GM13976 (cell line): ENCODE measurements around the gene DUSP10.

ENCODE experiments used
- DNase-seq: peaks from one replicate; pipeline ENCODE4 v3.0.0; 2012; ENCODE audit warnings: low spot score
- in situ Hi-C: fragments of 300-500 bp; cut with MboI; formaldehyde crosslinking; loops from one replicate; pipeline ENCODE4 v1.12.0; 2022; ENCODE audit warnings: low sequenced_read_pairs, mixed read lengths, inconsistent platforms; ENCODE audit not compliant: unreplicated experiment
- TF ChIP-seq, protein P1 (sequence below): IDR thresholded peaks from 2 replicates; pipeline ENCODE4 v1.5.1; 2012; ENCODE audit warnings: borderline replicate concordance, mild to moderate bottlenecking; ENCODE audit not compliant: insufficient read depth; ENCODE audit errors: extremely low read depth, missing control alignments, control extremely low read depth

Gene DUSP10

DNA sequence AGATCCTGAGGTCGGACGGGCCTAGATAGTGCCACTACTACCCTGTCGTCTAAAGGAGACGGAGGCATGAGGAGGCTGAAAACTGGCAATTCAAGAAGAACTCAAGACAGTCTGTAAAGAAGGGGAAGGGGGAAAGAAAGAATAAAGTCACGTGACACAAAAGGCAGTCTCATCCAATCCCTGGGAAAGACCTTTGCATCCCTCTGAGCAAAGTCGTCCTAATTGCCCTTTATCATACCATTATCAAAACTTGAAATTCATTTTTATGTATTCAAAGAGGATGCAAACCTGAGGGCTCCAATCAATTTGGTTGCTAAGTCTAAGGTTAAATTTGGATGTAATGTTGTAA lies 2.2 kb downstream of the DUSP10 start:
- in situ Hi-C loops, result loop anchor here (25.0 kb wide), 1 partner anchor 423 kb away; no protein-coding TSS in a partner anchor
- DNase-seq, result no peak
- TF ChIP-seq, protein P1, sequence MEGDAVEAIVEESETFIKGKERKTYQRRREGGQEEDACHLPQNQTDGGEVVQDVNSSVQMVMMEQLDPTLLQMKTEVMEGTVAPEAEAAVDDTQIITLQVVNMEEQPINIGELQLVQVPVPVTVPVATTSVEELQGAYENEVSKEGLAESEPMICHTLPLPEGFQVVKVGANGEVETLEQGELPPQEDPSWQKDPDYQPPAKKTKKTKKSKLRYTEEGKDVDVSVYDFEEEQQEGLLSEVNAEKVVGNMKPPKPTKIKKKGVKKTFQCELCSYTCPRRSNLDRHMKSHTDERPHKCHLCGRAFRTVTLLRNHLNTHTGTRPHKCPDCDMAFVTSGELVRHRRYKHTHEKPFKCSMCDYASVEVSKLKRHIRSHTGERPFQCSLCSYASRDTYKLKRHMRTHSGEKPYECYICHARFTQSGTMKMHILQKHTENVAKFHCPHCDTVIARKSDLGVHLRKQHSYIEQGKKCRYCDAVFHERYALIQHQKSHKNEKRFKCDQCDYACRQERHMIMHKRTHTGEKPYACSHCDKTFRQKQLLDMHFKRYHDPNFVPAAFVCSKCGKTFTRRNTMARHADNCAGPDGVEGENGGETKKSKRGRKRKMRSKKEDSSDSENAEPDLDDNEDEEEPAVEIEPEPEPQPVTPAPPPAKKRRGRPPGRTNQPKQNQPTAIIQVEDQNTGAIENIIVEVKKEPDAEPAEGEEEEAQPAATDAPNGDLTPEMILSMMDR, result no peak

DNA sequence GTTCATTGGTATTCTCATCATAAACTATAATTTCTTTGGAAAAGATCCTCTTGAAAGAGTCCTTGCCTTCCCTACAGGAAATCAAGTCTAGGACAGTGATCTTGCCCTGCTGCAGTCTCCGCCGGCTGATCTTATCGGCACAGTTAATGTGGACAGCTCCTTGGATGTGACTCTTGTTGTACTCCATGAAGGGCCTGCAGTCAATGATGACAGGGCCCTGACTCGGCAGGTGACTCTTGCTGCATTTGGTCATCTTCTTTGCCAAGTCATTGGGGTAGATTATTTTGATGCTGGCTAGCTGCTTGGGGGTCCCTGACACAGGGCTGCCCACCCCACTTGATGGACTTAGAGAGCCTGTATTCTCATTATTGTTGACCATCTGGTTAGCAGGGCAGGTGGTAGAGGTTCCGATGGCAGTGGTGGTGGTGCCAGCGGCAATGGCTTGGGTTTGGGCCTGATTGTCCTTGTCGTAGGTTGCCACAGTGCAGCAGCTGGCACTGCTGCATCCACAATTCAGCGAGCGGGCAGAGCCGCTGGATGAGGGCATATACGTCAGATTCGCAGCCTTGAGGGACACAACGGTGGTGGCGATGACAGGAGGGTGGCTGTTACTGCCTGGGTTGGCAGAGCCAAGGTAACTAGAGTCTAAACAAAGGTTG lies 2.7 kb downstream of the DUSP10 start:
- in situ Hi-C loops, result loop anchor here (25.0 kb wide), 1 partner anchor 423 kb away; no protein-coding TSS in a partner anchor
- no peak for DNase-seq
- TF ChIP-seq, protein P1, result no peak

DNA sequence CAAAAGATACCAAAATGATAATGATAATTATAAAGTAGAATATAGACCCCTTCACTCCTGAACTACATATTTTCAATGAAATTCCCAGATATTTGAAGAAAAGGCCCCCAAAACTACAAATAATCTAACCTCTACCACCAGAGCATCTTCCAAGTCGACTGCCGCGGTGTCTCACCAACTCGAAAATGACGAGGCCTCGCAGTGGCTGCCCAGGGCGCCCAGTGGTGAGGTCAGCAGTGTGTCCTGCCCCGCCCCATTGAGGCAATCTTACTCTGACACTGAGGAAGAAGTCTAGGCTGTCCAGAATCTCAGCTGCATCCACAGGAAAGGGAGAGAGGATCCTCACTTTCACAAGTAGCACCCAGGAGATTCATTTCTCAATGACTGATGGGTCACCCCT lies 5.2 kb downstream of the DUSP10 start:
- in situ Hi-C loops, result loop anchor here (25.0 kb wide), 1 partner anchor 426 kb away; no protein-coding TSS in a partner anchor
- TF ChIP-seq, protein P1, result no peak
- no peak for DNase-seq

DNA sequence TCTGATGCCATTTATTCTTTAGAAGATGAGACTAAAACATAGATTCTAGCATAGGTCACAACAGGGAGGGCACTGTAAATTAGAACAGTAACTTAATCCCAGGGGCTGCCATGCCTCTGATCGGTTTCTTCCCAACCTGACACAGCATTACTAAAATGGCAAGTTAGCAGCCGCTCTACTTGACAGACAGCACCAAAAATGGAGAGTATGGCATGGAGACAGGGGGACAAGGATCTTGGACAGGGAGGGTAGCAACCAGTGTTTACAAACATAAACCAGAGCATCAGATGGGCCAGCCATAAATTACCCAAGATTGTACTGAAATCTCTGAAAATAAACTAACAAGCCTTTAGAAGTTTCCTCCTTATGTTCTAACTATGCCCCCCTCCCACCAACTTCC lies 5.9 kb downstream of the DUSP10 start:
- TF ChIP-seq, protein P1, result no peak
- DNase-seq, result no peak
- in situ Hi-C loops, result loop anchor here (25.0 kb wide), 1 partner anchor 426 kb away; no protein-coding TSS in a partner anchor

DNA sequence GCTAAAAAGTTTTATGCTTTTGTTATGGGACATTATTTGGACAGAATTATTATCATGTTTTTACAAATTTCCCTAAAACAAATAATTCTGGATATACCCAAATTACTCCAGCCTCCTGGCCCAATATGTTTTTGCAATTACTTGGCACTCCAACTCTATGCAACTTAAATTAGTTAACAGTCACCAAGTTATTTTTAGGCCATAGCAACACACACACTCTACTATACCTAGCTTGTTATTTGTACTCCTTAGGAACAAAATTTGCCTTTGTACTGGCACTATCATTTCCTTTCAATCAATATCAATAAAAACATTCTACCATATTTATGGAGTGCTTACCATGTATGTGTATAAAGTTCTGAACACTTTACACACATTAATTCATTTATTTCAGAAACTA lies 7.7 kb downstream of the DUSP10 start:
- no peak for DNase-seq
- in situ Hi-C loops, result loop anchor here (25.0 kb wide), 1 partner anchor 428 kb away; no protein-coding TSS in a partner anchor
- TF ChIP-seq, protein P1, result no peak

DNA sequence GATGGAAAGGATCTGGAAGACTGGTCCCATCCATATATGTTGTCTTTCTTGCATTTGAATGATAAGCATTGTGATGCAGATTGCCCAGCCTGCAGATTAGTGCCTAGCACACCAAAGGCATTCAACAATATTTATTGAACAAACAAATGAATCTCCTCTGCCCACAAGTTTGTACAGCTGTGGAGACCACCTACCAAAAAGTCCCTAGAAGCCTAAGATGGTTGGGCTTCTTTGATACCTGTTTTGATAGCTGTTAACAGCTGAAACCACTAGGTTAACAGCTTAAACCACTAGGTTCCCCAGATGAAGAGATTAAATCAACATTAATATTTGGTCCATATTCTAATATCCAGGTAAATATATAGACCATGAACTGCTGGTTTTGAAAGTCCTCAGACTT lies 9.8 kb downstream of the DUSP10 start:
- TF ChIP-seq, protein P1, result no peak
- no peak for DNase-seq
- in situ Hi-C loops, result loop anchor here (25.0 kb wide), 1 partner anchor 430 kb away; no protein-coding TSS in a partner anchor
